Osteoblast (primary cell): ENCODE results near the gene ARRDC1. TPM values are rescaled to one million over a fixed set of nuclear protein-coding genes. Genes with fewer than 3 reads are reported as not detected.

ENCODE experiments used
- DNase-seq: peaks from one replicate; pipeline ENCODE4 v3.0.0; 2011; ENCODE audit warnings: low spot score, mixed read lengths; ENCODE audit not compliant: insufficient read length; ENCODE audit errors: missing footprints
- H2AFZ ChIP-seq: 2 replicates; pipeline ENCODE4 v1.6.0; 2011; ENCODE audit warnings: mild to moderate bottlenecking, low read length
- H3K27ac ChIP-seq: 2 replicates; pipeline ENCODE4 v1.5.1; 2011; ENCODE audit warnings: mild to moderate bottlenecking, low read depth, low read length, moderate library complexity
- H3K27me3 ChIP-seq: 2 replicates; pipeline ENCODE4 v1.6.0; 2012; ENCODE audit warnings: mild to moderate bottlenecking, control low read depth, inconsistent platforms, low read length, moderate library complexity; ENCODE audit not compliant: insufficient read depth
- H3K36me3 ChIP-seq: 2 replicates; pipeline ENCODE4 v1.5.1; 2011; ENCODE audit warnings: mild to moderate bottlenecking, low read length, control low read depth, moderate library complexity; ENCODE audit not compliant: insufficient read depth
- H3K4me1 ChIP-seq: 2 replicates; pipeline ENCODE4 v1.5.1; 2011; ENCODE audit warnings: mild to moderate bottlenecking, low read length, control low read depth, moderate library complexity; ENCODE audit not compliant: insufficient read depth
- H3K4me2 ChIP-seq: 2 replicates; pipeline ENCODE4 v1.6.0; 2011; ENCODE audit warnings: mild to moderate bottlenecking, low read length; ENCODE audit not compliant: insufficient read depth
- H3K4me3 ChIP-seq: fragments of 200-600 bp; sonication (generic); 3 replicates; pipeline ENCODE4 v1.5.1; 2012; ENCODE audit warnings: mild to moderate bottlenecking, low read length, inconsistent platforms; ENCODE audit not compliant: insufficient read depth
- H3K79me2 ChIP-seq: 2 replicates; pipeline ENCODE4 v1.6.0; 2012; ENCODE audit warnings: mild to moderate bottlenecking, low read length, control low read depth, inconsistent platforms; ENCODE audit not compliant: insufficient read depth
- H3K9me3 ChIP-seq: 2 replicates; pipeline ENCODE4 v1.5.1; 2011; ENCODE audit warnings: low read depth, low read length, control low read depth
- H4K20me1 ChIP-seq: 2 replicates; pipeline ENCODE4 v1.6.0; 2012; ENCODE audit warnings: mild to moderate bottlenecking, low read length, control low read depth; ENCODE audit not compliant: insufficient read depth
- CTCF ChIP-seq: IDR thresholded peaks from 2 replicates; pipeline ENCODE4 v1.5.1; 2011; ENCODE audit warnings: mild to moderate bottlenecking, low read depth, low read length, moderate library complexity; ENCODE audit errors: extremely low read depth
- total RNA-seq: library from RNA; depleted of rRNA; stranded (reverse); fragments of >200 nt; gene quantifications from 2 replicates; pipeline ENCODE4 v1.2.3, GENCODE V29; 2012

Gene ARRDC1
- total RNA-seq, 1 donor = 11.9 TPM

GRCh38 chr9:137613738-137614523 lies 8.4 kb downstream of the ARRDC1 start:
- DNase-seq = peak; percentile 72
- no peaks in the 10 kb centered on the region for H3K27me3 ChIP-seq
- H3K27ac ChIP-seq = no peak overlapping the region
- H3K79me2 ChIP-seq = peaks cover 25% of the 10 kb centered on the region
- H4K20me1 ChIP-seq = peaks cover 5% of the 10 kb centered on the region
- no peaks in the 10 kb centered on the region for H3K9me3 ChIP-seq
- no peak overlapping the region for H2AFZ ChIP-seq
- TF ChIP-seq CTCF = no peak
- peaks cover 12% of the 10 kb centered on the region for H3K36me3 ChIP-seq
- no peak overlapping the region for H3K4me3 ChIP-seq
- H3K4me2 ChIP-seq = no peak overlapping the region
- peaks cover 17% of the 10 kb centered on the region for H3K4me1 ChIP-seq

- peak; percentile 85 for DNase-seq
Measured at GRCh38 chr9:137614631-137615386, 9.3 kb downstream of the ARRDC1 start.

GRCh38 chr9:137615387-137615871 lies 9.9 kb downstream of the ARRDC1 start:
- Histone ChIP-seq H3K4me1 (peaks cover 24% of the 10 kb centered on the region), H3K4me3 (no peak overlapping the region), H3K27ac (no peak overlapping the region), H2AFZ (no peak overlapping the region), H3K36me3 (peaks cover 12% of the 10 kb centered on the region), H3K9me3 (no peaks in the 10 kb centered on the region), H4K20me1 (peaks cover 13% of the 10 kb centered on the region), H3K27me3 (no peaks in the 10 kb centered on the region), H3K4me2 (no peak overlapping the region), H3K79me2 (peaks cover 33% of the 10 kb centered on the region)
- TF ChIP-seq CTCF = no peak
- peak; percentile 67 for DNase-seq

More at GRCh38 chr9:137614631-137615386, 9.3 kb downstream of the ARRDC1 start:
- no peaks in the 10 kb centered on the region for H3K9me3 ChIP-seq
- no peak overlapping the region for H3K4me3 ChIP-seq
- peaks cover 27% of the 10 kb centered on the region for H3K79me2 ChIP-seq
- peaks cover 9% of the 10 kb centered on the region for H4K20me1 ChIP-seq
- no peaks in the 10 kb centered on the region for H3K27me3 ChIP-seq
- no peak overlapping the region for H3K27ac ChIP-seq
- H2AFZ ChIP-seq = no peak overlapping the region
- H3K4me2 ChIP-seq = no peak overlapping the region
- peaks cover 12% of the 10 kb centered on the region for H3K36me3 ChIP-seq
- H3K4me1 ChIP-seq = peaks cover 18% of the 10 kb centered on the region
- no peak for TF ChIP-seq CTCF
